GM12878 (cell line): ENCODE results near the gene ITGA5. TPM values are rescaled to one million over a fixed set of nuclear protein-coding genes. Genes with fewer than 3 reads are reported as not detected.

Source experiments
- ATAC-seq: fragments of 200-7000 bp; cut with Tn5 transposase; 3 replicates; pipeline ENCODE4 v1.9.1; 2020; ENCODE audit warnings: mild to moderate bottlenecking, moderate library complexity
- BruUV-seq: library from RNA; stranded (reverse); fragments of 400-500 nt; replicated peaks from 2 replicates; lab custom pipeline; 2021; lab: Mats Ljungman, UMichigan
- CTCF ChIA-PET: fragments of 300-600 bp; sonication (Branson Sonifier 250); formaldehyde crosslinking; extraction: SDS; loops from one replicate; lab custom pipeline; 2021; ENCODE audit warnings: inconsistent platforms; lab: Yijun Ruan, JAX
- POLR2A ChIA-PET: fragments of 350-600 bp; formaldehyde crosslinking; extraction: SDS; loops from one replicate; lab custom pipeline; 2021; ENCODE audit warnings: inconsistent platforms; lab: Charles Lee
- RAD21 ChIA-PET: fragments of 300-600 bp; sonication (Branson Sonifier 250); formaldehyde crosslinking; loops from one replicate; lab custom pipeline; 2023; ENCODE audit warnings: antibody characterized with exemption; ENCODE audit not compliant: unreplicated experiment; lab: Charles Lee
- SMC1A ChIA-PET: fragments of 300-600 bp; sonication (Branson Sonifier 250); formaldehyde crosslinking; loops from one replicate; lab custom pipeline; 2023; ENCODE audit not compliant: unreplicated experiment, uncharacterized antibody; lab: Charles Lee
- DNase-seq: peaks from one replicate; pipeline ENCODE4 v3.0.0-alpha.2; 2011; ENCODE audit warnings: low read depth, low spot score
- FAIRE-seq: peaks from 3 replicates; lab custom pipeline; 2011; peaks lifted over from hg19 to GRCh38; lab: Jason Lieb, UNC
- H2AFZ ChIP-seq: 2 replicates; pipeline ENCODE4 v1.6.0; 2011; ENCODE audit warnings: low read depth, low read length, control low read depth; ENCODE audit not compliant: control insufficient read depth
- H3K27ac ChIP-seq: 2 replicates; pipeline ENCODE4 v1.5.1; 2011; ENCODE audit warnings: control low read depth; ENCODE audit not compliant: control insufficient read depth, insufficient read depth
- H3K27me3 ChIP-seq, 2 experiments: replicated peaks in 1 of 2; 2 replicates each; pipeline versions ENCODE4 v1.6.0 to v1.6.1; 2011; ENCODE audit warnings: low read length in 1 of 2; ENCODE audit not compliant: control insufficient read depth in 2 of 2, insufficient read depth in 2 of 2
- H3K36me3 ChIP-seq, 2 experiments: 2 replicates each; pipeline ENCODE4 v1.5.1; 2011; ENCODE audit warnings: low read length in 1 of 2; ENCODE audit not compliant: control insufficient read depth in 2 of 2, insufficient read depth in 2 of 2
- H3K4me1 ChIP-seq: 2 replicates; pipeline ENCODE4 v1.6.1; 2011; ENCODE audit warnings: mild to moderate bottlenecking, low read length, moderate library complexity, mixed read lengths; ENCODE audit not compliant: control insufficient read depth, insufficient read depth
- H3K4me2 ChIP-seq: 2 replicates; pipeline ENCODE4 v1.6.0; 2011; ENCODE audit warnings: control low read depth; ENCODE audit not compliant: control insufficient read depth, insufficient read depth
- H3K4me3 ChIP-seq: fragments of 200-600 bp; sonication (generic); 2 replicates; pipeline ENCODE4 v1.5.1; 2016
- H3K79me2 ChIP-seq: 2 replicates; pipeline ENCODE4 v1.6.0; 2011; ENCODE audit warnings: low read length; ENCODE audit not compliant: control insufficient read depth, insufficient read depth
- H3K9ac ChIP-seq: 2 replicates; pipeline ENCODE4 v1.8.0; 2011; ENCODE audit warnings: low read length, control low read depth, mixed read lengths; ENCODE audit not compliant: control insufficient read depth, insufficient read depth
- H3K9me3 ChIP-seq: replicated peaks from 3 replicates; pipeline ENCODE4 v1.5.1; 2011; ENCODE audit warnings: mild to moderate bottlenecking, low read length; ENCODE audit not compliant: control insufficient read depth, insufficient read depth
- H4K20me1 ChIP-seq: 2 replicates; pipeline ENCODE4 v1.6.0; 2011; ENCODE audit not compliant: control insufficient read depth, insufficient read depth
- CBFB ChIP-seq: IDR thresholded peaks from 2 replicates; pipeline ENCODE4 v1.6.1; 2016; ENCODE audit warnings: antibody characterized with exemption, low read depth
- NFXL1 ChIP-seq: fragments of 450-650 bp; IDR thresholded peaks from 2 replicates; pipeline ENCODE4 v1.6.1; 2017; ENCODE audit warnings: antibody characterized with exemption, mild to moderate bottlenecking, borderline replicate concordance
- SREBF2 ChIP-seq: IDR thresholded peaks from 2 replicates; pipeline ENCODE4 v1.6.1; 2012; ENCODE audit warnings: mild to moderate bottlenecking, low read length
- WGBS: methylation state at CpG from one replicate; pipeline ENCODE4 v1.1.6; 2016; ENCODE audit warnings: low lambda C conversion rate; ENCODE audit not compliant: insufficient replicate concordance, insufficient coverage; ENCODE audit errors: missing lambda C conversion rate; 5-methylcytosine and 5-hydroxymethylcytosine counted together
- in situ Hi-C: fragments of 300-500 bp; cut with MboI; formaldehyde crosslinking; loops from 9 replicates; pipeline ENCODE4 v1.14.3; 2018; ENCODE audit warnings: mixed read lengths
- intact Hi-C: fragments of 100-400 bp; cut with micrococcal nuclease; formaldehyde crosslinking; loops from one replicate; pipeline ENCODE4 v1.14.2; 2022; ENCODE audit not compliant: unreplicated experiment
- polyA plus RNA-seq, 11 experiments: library from polyadenylated mRNA; depleted of rRNA in 4 of 11; unstranded in 6 of 11; stranded (reverse) in 5 of 11; fragments of >200 nt; fragmentation: Nextera tagmentation in 4 of 11; fragmentation: Illumina TruSeq in 1 of 11; extraction: Ambion mirVana in 4 of 11; extraction: Trizol in 1 of 11; gene quantifications; 1 replicate in 1 of 11; 2 replicates in 10 of 11; pipeline versions ENCODE4 v1.2.1 to v1.2.3, GENCODE V29; 2011 to 2016; ENCODE audit warnings: inconsistent platforms in 2 of 11, missing spikeins in 2 of 11, low read depth in 1 of 11
- total RNA-seq, 4 experiments: library from RNA; depleted of rRNA in 3 of 4; stranded (reverse); fragments of >200 nt in 3 of 4; fragmentation: Illumina TruSeq in 1 of 4; extraction: Trizol in 1 of 4; gene quantifications; 2 replicates each; pipeline versions ENCODE4 v1.2.1 to v1.2.3, GENCODE V29; 2013 to 2021
- TF ChIP-seq, protein P1 (sequence below): IDR thresholded peaks from 2 replicates; pipeline ENCODE4 v1.6.1; 2011; ENCODE audit warnings: borderline replicate concordance, low read depth, mild to moderate bottlenecking, moderate library complexity, mixed read lengths, low read length; ENCODE audit not compliant: insufficient read depth; ENCODE audit errors: extremely low read length

The ITGA5 gene
- total and polyA plus RNA-seq, 10 of the 15 experiments (the other 5 are each of a cell fraction or from before 2014, with no cell fraction given), result 0.15 to 22.5 (median 0.61) TPM

DNA sequence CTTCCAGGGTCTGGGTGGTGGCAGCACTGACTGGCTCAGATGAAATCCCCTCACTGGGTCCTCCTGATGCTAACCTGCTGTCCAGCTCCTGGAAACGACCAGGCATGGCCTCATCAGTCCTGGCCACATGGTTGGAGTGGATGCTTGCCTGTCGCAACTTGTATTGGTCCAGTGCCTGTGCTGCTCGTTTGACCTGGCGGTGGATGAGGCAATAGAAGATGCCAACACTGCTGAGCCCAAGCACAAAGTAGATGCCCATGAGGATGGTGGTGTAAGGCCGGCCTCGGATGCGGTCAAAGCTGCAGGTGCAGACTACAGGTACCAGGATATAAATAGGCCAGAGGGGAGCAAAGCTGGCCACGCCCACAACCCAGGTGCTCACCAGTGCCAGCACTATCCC is 56.0 kb downstream of the ITGA5 start:
- ATAC-seq, result no peak

More for the DNA sequence above, 56.0 kb downstream of the ITGA5 start:
- ChIA-PET RAD21 (interaction anchor here (0.6 to 1.3 kb wide), 5 partner anchors 71 to 143 kb away, joined by 3 to 6 read pairs (median 3); no protein-coding TSS in a partner anchor), POLR2A (interaction anchor here (0.9 to 1.0 kb wide), 3 partner anchors 38 to 76 kb away, joined by 3 to 4 read pairs (median 3); partner anchors contain the start of gene COPZ1), SMC1A (interaction anchor here (0.9 to 1.2 kb wide), 6 partner anchors 25 to 141 kb away, joined by 3 to 5 read pairs (median 3); partner anchors contain the start of gene HNRNPA1), CTCF (interaction anchor here (0.6 to 8.6 kb wide), 13 partner anchors 11 to 337 kb away, joined by 3 to 116 read pairs (median 5); partner anchors contain the start of genes HNRNPA1 and ZNF385A)
- in situ Hi-C loops, result loop anchor here (5.0 to 10.0 kb wide), 3 partner anchors 66 to 338 kb away; partner anchors contain the start of gene HOXC6
- Histone ChIP-seq H3K27ac (no peak overlapping the region), H3K9me3 (no peaks in the 10 kb centered on the region), H3K27me3 (no peaks in the 10 kb centered on the region), H3K4me2 (no peak overlapping the region), H2AFZ (no peak overlapping the region), H3K4me3 (no peak overlapping the region), H3K79me2 (no peaks in the 10 kb centered on the region), H3K36me3 (no peaks in the 10 kb centered on the region), H3K9ac (no peak overlapping the region), H3K4me1 (peaks cover 25% of the 10 kb centered on the region), H4K20me1 (no peaks in the 10 kb centered on the region)
- WGBS, result 85% methylated on average over 8 of the region's 8 CpGs
- DNase-seq (no peak), FAIRE-seq (no peak)
- TF ChIP-seq SREBF2, result no peak
- no peak for TF ChIP-seq CBFB
- TF ChIP-seq, protein P1, sequence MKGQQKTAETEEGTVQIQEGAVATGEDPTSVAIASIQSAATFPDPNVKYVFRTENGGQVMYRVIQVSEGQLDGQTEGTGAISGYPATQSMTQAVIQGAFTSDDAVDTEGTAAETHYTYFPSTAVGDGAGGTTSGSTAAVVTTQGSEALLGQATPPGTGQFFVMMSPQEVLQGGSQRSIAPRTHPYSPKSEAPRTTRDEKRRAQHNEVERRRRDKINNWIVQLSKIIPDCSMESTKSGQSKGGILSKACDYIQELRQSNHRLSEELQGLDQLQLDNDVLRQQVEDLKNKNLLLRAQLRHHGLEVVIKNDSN, result no peak
- no peak for TF ChIP-seq NFXL1
- intact Hi-C loops, result no loop called here
- no TSS peak for BruUV-seq
